Pancreas (tissue), 10 donors: Measurements from ENCODE around the gene YBX2. TPM values are rescaled to one million over a fixed set of nuclear protein-coding genes. Genes with fewer than 3 reads are reported as not detected.
"Not testable (repeated sequence)": the region's sequence is repeated elsewhere in the genome, so short reads cannot be mapped to it uniquely, and the experiment has no call there.

ENCODE experiments used
- ATAC-seq, 4 donors: fragments of 200-7000 bp; cut with Tn5 transposase; one replicate each; pipeline versions ENCODE4 v1.8.0 to v1.9.1; 2020; ENCODE audit warnings: mild to moderate bottlenecking in 4 of 4, moderate library complexity in 4 of 4
- DNase-seq, 6 donors: peaks; one replicate each; pipeline ENCODE4 v3.0.0-alpha.2; 2020
- FAIRE-seq: peaks from 2 replicates; lab custom pipeline; 2012; peaks lifted over from hg19 to GRCh38; lab: Jason Lieb, UNC
- H3K27ac ChIP-seq, 4 donors: fragments of 200-600 bp; sonication (generic); 1 replicate in 3 of 4; 2 replicates in 1 of 4; pipeline versions ENCODE4 v1.5.0 to v1.8.0; 2020
- H3K27me3 ChIP-seq, 4 donors: fragments of 200-600 bp; one replicate each; pipeline ENCODE4 v1.8.0; 2021
- H3K36me3 ChIP-seq, 3 donors: fragments of 200-600 bp; sonication (generic) in 1 of 3; one replicate each; pipeline versions ENCODE4 v1.5.0 to v1.8.0; 2020 to 2021
- H3K4me1 ChIP-seq, 3 donors: fragments of 200-600 bp; one replicate each; pipeline ENCODE4 v1.8.0; 2021
- H3K4me3 ChIP-seq, 4 donors: fragments of 200-600 bp; sonication (generic) in 2 of 4; one replicate each; pipeline versions ENCODE4 v1.5.0 to v1.8.0; 2020 to 2021
- H3K9me3 ChIP-seq, 4 donors: fragments of 200-600 bp; one replicate each; pipeline ENCODE4 v1.8.0; 2021
- WGBS, 2 donors: extraction: QIAGEN DNeasy Blood & Tissue Kit; methylation state at CpG; one replicate each; pipeline ENCODE4 v1.1.7; 2013; 5-methylcytosine and 5-hydroxymethylcytosine counted together
- intact Hi-C, 3 donors: fragments of 100-400 bp; cut with DNase I; formaldehyde crosslinking; loops; one replicate each; pipeline versions ENCODE4 v1.11.1 to v1.14.2; 2022
- polyA plus RNA-seq, 2 donors: library from polyadenylated mRNA; stranded (reverse); fragments of 200-250 nt; gene quantifications; one replicate each; pipeline ENCODE4 v1.2.3, GENCODE V29; 2013
- total RNA-seq, 6 donors: library from RNA; stranded (reverse); fragmentation: NEBNext Ultra II Directional in 4 of 6; extraction: Animal tissue kit (Norgen Biotek cat#: 25700) in 4 of 6; gene quantifications; one replicate each; pipeline versions ENCODE4 v1.2.1 to v1.2.4, GENCODE V29; 2021 to 2023
- TF ChIP-seq, protein P1 (sequence below), 4 donors: fragments of 200-600 bp; sonication (generic) in 3 of 4; IDR thresholded peaks; one replicate each; pipeline versions ENCODE4 v1.5.0 to v1.8.0; 2021; ENCODE audit warnings: antibody characterized with exemption in 4 of 4
- donor health status: healthy with polysubstance abuse.
- donor health status: DM: no; HTN: no; CAD: no; lungs with moderate emphysema.
- donor health status: DM: no; HTN: no; CAD: no.
- donor health status: control.
- donor health status: control.
- donor health status: Bipolar disorder and iron deficiency.
- donor health status: DM: yes; HTN: yes; CAD: no.
- donor health status: DM: no; HTN: no; CAD: no.
- donor health status: DM: no; HTN: no; CAD: no.
- donor health status: DM: yes; HTN: yes; CAD: no.

YBX2 gene
- total and polyA plus RNA-seq, 8 donors = 0.12 to 1.2 (median 0.41) TPM

DNA sequence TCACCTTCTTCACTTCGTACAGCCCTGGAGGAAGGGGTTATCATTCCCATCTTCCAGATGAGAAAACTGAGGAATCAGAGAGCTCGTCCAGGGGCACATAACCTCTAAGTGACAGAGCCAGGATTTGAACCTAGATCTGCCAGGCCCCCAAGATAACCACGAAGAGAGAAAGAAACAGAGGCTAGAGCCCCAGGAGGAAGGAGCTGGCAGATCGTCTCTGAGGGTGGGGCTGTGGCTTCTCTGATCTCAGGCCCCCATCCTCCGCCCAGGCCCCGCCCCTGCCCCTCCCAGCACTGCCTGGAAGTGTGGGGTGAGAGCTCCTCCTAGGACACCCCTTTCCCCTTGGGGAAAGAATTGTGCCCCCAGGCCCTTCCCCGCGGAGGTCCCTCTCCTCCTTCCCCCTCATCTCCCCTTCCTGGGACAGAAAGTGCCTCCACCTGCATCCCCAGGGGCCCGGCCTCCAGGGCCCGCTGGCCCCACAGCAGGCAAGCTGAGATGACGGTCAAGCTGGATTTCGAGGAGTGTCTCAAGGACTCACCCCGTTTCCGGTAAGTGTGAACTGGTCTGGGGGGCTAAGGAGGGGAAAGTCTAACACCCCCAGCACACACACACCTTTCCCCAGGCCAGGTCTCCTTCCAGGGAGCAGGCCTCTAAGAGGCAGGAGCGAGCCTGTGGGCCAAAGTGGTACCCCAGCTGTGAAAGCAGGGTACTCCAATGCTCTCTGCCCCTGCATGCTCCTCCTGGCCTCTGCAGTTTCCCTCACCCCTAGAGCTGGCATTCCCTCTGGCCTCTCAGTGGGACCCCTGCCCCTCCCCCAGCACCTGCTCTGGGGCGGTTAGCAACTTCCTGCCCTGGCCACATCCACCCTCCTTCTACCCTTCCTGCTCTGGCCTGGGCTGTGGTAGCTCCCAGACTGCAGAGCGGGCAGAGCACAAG, 42.1 kb upstream of the YBX2 start, which contains the start of gene ACAP1:
TSS of gene ACAP1 (plus strand) at position 290 of the 936 bp plus-strand sequence. CDS start at position 496, 206 bp downstream.
- 48 to 52% methylated on average over 16 to 17 of the region's 17 CpGs for WGBS, 2 donors
- Histone ChIP-seq H3K4me1 (no peaks in the 10 kb centered on the region), H3K27ac (no peak within 1 kb of the TSS), H3K27me3 (no peaks in the 10 kb centered on the region), H3K36me3 (no peaks in the 10 kb centered on the region), H3K4me3 (peak within 1 kb of the TSS in 1 of 4 donors; percentile 12), H3K9me3 (no peaks in the 10 kb centered on the region)
- FAIRE-seq = no peak
- intact Hi-C loops = no loop called here
- DNase-seq = peak in 1 of 6 donors; percentile 20
- peak in 3 of 4 donors; percentile 51 to 61 (median 58) for ATAC-seq
- TF ChIP-seq, protein P1, sequence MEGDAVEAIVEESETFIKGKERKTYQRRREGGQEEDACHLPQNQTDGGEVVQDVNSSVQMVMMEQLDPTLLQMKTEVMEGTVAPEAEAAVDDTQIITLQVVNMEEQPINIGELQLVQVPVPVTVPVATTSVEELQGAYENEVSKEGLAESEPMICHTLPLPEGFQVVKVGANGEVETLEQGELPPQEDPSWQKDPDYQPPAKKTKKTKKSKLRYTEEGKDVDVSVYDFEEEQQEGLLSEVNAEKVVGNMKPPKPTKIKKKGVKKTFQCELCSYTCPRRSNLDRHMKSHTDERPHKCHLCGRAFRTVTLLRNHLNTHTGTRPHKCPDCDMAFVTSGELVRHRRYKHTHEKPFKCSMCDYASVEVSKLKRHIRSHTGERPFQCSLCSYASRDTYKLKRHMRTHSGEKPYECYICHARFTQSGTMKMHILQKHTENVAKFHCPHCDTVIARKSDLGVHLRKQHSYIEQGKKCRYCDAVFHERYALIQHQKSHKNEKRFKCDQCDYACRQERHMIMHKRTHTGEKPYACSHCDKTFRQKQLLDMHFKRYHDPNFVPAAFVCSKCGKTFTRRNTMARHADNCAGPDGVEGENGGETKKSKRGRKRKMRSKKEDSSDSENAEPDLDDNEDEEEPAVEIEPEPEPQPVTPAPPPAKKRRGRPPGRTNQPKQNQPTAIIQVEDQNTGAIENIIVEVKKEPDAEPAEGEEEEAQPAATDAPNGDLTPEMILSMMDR (IDR thresholded peaks at IDR 0.05) = no peak

DNA sequence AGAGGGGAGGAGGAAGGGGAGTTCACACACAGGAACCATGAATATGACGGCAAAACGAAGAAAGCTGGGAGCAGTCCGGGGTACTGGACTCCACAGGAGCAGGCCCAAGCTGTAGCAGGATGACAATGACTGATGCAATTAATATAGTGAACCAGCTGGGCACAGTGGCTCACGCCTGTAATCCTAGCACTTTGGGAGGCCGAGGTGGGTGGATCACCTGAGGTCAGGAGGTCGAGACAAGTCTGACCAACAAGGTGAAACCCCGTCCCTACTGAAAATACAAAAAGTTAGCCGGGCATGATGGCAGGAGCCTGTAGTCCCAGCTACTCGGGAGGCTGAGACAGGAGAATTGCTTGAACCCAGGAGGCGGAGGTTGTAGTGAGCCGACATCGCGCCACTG, 41.3 kb upstream of the YBX2 start:
- intact Hi-C loops, H3K9me3 ChIP-seq, FAIRE-seq, H3K36me3 ChIP-seq, H3K27me3 ChIP-seq, ATAC-seq, H3K4me1 ChIP-seq, DNase-seq, H3K27ac ChIP-seq, H3K4me3 ChIP-seq: not testable (repeated sequence)
- WGBS, 2 donors = 75 to 83% methylated on average over 13 of the region's 13 CpGs

DNA sequence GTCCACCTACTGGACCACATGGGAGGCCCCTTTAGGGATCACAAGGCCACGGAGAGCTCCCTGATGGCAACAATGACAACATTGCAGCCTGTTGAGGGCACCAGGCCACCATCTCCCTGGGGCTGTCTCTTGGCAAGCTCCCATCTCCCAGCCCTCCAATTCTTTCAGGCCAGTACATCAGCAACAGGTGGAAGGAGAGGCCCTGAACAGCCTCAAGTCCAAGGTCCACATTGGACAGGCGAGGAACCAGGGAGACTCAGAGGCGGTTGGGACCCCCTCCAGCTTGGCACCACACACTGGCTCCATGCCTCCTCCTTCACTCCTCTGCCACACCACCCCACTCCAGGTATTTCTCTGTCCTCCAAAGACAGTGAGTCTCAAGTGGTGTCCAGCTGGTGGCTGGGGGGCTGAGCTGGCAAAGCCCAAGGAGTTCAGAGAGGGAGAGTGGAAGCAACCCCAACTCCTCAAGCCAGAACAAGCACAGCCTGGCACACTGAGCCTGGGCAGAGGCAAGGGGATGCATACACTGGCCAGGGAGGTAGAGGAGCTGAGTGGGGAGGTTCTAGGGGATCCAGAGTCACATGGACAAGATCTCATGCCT, 40.6 kb upstream of the YBX2 start:
- no peaks in the 10 kb centered on the region for H3K36me3 ChIP-seq
- intact Hi-C loops = no loop called here
- no peaks in the 10 kb centered on the region for H3K9me3 ChIP-seq
- 64 to 67% methylated on average over 3 of the region's 3 CpGs for WGBS, 2 donors
- no peaks in the 10 kb centered on the region for H3K27me3 ChIP-seq
- H3K4me1 ChIP-seq = peaks cover 0 to 4% (median 3%) of the 10 kb centered on the region in 3 donors
- TF ChIP-seq, protein P1 (IDR thresholded peaks at IDR 0.05) = no peak
- no peak for ATAC-seq
- peak in 1 of 6 donors; percentile 34 for DNase-seq
- no peak overlapping the region for H3K27ac ChIP-seq
- no peak overlapping the region for H3K4me3 ChIP-seq
- no peak for FAIRE-seq

DNA sequence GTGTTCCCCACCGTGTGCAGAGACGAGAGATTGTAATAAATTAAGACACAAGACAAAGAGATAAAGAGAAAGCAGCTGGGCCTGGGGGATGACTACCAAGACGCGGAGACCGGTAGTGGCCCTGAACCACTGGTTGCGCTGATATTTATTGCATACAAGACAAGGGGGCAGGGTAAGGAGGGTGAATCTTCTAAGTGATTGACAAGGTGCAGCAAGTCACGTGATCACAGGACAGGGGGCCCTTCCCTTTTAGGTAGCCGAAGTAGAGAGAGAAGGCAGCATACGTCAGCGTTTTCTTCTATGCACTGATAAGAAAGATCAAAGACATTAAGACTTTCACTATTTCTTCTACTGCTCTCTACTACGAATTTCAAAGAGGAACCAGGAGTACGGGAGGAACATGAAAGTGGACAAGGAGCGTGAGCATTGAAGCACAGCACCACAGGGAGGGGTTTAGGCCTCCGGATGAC, 38.2 kb upstream of the YBX2 start:
- peaks cover 0 to 11% (median 4%) of the 10 kb centered on the region in 3 donors for H3K4me1 ChIP-seq
- H3K27ac ChIP-seq, H3K36me3 ChIP-seq, H3K27me3 ChIP-seq, H3K4me3 ChIP-seq, ATAC-seq, H3K9me3 ChIP-seq, FAIRE-seq, DNase-seq, intact Hi-C loops: not testable (repeated sequence)
- 47 to 60% methylated on average over 14 of the region's 14 CpGs for WGBS, 2 donors

DNA sequence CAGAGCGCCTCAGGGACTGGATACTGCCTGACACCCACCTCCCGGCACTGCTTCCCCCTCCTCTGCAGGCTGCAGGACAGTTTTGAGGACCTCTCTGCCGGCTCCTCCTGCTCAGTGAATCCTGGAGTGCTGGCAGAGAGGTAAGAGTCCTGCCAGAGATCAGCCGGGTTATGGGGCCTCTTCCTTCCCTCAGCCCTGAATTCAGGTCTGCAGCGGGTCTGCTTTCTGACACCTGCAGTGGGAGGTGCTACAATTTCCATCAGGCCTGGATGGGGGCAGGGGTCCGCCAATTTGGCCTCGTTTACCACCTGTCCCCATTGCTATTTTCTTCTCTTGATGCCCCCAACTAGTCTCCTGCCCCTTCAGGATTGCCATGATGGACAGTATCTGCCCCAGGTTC, 37.7 kb upstream of the YBX2 start:
- FAIRE-seq = no peak
- peaks cover 0 to 11% (median 4%) of the 10 kb centered on the region in 3 donors for H3K4me1 ChIP-seq

More for the DNA sequence above, 37.7 kb upstream of the YBX2 start:
- Histone ChIP-seq H3K36me3 (no peaks in the 10 kb centered on the region), H3K4me3 (no peak overlapping the region), H3K9me3 (no peaks in the 10 kb centered on the region), H3K27ac (no peak overlapping the region), H3K27me3 (no peaks in the 10 kb centered on the region)
- no peak for ATAC-seq
- TF ChIP-seq, protein P1 (IDR thresholded peaks at IDR 0.05) = no peak
- intact Hi-C loops = no loop called here
- peak in 2 of 6 donors; percentile 10 to 29 for DNase-seq
- WGBS, 2 donors = 40 to 49% methylated on average over 7 of the region's 7 CpGs
